Left renal cortex interstitium (tissue), 4 donors: ENCODE data around the gene GPR161. TPM values are rescaled to one million over a fixed set of nuclear protein-coding genes. Genes with fewer than 3 reads are reported as not detected.
"Not testable (repeated sequence)": the region's sequence is repeated elsewhere in the genome, so short reads cannot be mapped to it uniquely, and the experiment has no call there.

Source experiments
- DNase-seq, 4 donors: peaks; one replicate each; pipeline ENCODE4 v3.0.0-alpha.2; 2013; ENCODE audit warnings: low read depth in 4 of 4, low spot score in 2 of 4, missing footprints in 1 of 4
- polyA plus RNA-seq, 4 donors: library from polyadenylated mRNA; unstranded; fragments of 120-200 nt; gene quantifications; one replicate each; pipeline ENCODE4 v1.2.1, GENCODE V29; 2013; ENCODE audit not compliant: insufficient read length in 4 of 4

The GPR161 gene, protein sequence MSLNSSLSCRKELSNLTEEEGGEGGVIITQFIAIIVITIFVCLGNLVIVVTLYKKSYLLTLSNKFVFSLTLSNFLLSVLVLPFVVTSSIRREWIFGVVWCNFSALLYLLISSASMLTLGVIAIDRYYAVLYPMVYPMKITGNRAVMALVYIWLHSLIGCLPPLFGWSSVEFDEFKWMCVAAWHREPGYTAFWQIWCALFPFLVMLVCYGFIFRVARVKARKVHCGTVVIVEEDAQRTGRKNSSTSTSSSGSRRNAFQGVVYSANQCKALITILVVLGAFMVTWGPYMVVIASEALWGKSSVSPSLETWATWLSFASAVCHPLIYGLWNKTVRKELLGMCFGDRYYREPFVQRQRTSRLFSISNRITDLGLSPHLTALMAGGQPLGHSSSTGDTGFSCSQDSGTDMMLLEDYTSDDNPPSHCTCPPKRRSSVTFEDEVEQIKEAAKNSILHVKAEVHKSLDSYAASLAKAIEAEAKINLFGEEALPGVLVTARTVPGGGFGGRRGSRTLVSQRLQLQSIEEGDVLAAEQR
- 10 to 100 TPM; 19.1 to 20.7 (median 20.4) TPM for polyA plus RNA-seq

DNA sequence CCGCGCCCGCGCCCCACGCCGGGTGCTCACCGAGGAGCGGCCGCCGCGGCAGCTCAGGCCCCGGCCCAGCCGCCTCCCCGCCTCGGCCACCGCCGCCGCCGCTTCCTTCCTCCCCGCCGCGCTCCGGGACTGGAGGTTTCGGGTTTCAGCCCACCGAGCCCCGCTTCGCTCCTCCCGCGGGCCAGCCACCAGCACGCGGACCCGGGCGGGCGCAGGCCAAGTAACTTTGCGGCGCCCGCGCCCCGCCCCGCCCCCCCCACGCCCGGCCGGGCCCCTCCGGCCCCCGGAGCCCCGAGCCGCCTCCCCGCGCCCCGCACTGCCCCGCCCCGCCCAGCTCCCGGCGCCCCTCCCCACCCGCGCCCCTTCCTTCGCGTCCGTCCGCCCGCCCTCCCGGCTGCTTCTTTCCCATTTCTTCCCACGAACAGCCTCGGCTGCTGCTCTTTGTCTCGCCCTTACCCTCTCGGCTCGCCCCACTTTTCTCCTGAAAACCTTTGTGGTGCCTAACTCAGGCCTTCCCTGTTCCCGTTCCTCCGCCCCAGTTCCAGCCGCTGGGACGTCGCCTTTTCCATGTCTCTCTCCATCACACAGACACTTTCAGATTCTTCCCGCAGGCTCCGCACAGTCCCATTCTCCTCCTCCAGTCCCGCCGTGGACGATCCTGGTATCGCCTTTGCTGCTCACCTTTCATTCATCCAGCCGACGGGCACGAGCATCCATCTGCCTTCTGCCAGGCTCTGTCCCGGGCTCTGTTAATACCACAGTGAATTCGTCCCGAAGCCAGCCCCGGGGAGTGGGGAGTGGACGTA is at the start of gene GPR161:
GPR161 (minus strand) TSS at position 222 of the 806 bp plus-strand sequence. CDS start 32,080 bp downstream, outside the sequence.
- peak in 2 of 4 donors; percentile 42 to 45 for DNase-seq

DNA sequence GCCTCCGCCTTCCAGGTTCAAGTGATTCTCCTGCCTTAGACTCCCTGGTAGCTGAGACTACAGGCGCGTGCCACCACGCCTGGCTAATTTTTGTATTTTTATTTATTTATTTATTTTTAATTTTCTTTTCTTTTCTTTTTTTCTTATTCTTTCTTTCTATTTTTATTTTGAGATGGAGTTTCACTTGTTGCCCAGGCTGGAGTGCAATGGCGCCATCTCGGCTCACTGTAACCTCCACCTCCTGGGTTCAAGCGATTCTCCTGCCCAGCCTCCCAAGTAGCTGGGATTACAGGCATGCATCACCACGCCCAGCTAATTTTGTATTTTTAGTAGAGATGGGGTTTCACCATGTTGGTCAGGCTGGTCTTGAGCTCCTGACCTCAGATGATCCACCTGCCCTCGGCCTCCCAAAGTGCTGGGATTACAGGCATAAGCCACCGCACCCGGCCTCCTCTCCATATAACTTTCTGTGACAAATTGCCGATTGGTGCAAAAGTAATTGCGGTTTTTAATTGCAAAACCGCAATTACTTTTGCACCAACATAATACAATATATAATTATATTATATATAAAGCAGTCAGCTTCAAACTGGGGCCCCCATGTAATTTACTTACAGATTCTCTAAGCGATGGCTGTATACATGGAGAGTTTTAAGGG is 44.5 kb upstream of the GPR161 start:
- DNase-seq, result not testable (repeated sequence)

DNA sequence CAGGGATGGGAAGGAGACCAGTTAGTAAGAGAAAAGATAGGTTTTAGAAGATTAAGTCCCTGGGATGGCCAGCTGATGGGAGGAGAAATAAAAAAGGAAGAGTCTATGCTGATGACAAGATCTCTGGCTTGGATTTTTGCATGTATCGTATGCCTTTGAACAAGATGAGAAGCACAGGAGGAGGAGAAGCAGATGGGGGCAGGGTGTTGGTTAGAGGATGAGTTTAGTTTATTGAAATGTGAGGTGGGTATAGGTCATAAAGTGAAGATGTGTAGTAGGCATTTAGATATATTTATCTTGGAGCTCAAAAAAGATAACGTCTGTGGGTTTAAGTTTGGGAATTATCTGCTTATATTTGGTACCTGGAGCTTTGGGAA is 43.4 kb upstream of the GPR161 start:
- DNase-seq, result no peak

DNA sequence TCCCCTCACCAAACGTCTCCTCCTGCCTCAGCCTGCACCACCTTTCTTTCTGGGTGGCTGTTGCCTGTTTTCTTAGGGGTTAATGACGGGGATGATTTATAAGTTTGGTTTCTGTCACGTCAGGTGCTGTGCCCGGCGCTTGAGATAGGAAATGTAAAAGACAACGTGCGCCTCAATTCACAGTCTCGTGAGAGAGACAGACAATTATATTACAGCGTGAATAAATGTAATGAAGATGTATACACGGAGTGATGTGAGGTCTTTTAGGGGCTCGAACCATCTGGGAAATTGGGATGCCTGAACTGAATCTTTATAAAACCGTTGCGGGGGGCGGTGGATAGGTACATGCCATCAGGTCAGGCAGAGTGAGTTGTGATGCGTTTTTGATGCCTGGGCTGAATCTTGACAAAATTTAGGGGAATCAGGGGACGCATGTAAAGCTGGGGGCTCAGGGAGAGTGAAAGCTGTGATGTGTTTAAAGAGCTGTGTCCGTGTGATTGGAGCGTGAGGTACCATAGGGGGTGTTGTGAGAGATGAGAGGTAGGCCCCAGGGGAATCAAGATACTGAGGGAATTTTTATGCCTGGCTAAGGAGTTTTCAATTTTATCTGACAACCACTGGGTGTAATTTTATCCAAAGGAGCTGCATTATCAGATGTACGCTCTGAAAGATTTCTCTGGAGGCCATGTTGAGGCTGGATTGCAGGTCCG is 42.9 kb upstream of the GPR161 start:
- DNase-seq, result peak in 3 of 4 donors; percentile 15 to 19 (median 16)

DNA sequence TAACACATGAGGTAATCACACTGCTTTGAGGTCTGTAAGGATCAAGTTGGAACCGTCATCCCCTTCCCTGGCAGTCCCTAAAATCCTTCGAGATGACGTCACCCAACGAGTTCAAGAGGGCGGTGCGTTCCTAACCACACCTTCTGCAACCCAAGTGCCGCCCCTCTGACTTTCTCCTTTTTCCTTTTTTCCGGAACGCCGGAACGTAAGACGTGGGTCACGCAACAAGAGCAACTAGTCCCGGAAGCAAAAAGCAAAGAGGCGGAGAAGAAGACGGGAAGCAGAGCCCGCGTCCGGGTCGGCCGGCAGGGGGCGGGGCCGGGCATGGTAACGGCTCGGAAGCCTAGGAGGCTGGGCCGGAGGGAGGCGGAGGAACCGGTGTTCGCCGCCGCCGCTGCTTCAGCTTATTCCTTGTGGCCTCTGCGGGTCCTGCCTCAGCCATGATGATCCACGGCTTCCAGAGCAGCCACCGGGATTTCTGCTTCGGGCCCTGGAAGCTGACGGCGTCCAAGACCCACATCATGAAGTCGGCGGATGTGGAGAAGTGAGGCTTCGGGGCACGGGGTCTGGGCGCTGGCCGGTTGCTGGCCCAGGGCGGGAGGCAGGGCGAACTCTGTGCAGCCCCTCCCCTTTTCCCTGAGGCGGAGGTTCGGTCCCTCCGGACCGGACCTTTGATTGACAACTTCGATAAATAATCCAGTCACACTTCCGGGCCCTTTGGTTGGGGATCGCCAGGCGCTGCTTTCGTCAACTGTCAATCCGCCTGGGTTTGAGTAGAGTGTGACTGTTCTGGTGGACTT is 42.1 kb upstream of the GPR161 start, which contains the start of gene TIPRL:
TIPRL (plus strand) TSS at position 325 of the 800 bp plus-strand sequence; CDS start at position 441, 116 bp downstream.
- peak; percentile 88 to 98 (median 94) for DNase-seq

DNA sequence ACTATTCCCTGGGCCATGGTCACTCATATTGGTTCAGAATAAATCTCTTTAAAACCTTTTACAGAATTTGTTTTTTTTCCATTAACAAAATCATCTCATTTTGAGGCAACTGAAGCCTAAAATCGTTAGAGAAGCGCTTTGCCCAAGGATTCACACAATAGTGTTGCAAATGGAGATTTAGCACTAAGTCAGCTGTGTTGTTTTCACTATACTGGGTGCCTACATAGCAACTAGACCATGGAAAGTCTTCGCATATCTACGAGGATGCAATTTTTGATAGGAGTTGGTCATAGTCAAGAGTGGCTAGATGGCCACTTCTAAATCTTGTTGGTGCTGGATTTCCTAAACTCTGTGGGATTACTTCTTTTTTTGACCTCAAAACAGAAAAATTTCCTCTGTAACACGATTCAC is 41.5 kb upstream of the GPR161 start:
- DNase-seq, result no peak

DNA sequence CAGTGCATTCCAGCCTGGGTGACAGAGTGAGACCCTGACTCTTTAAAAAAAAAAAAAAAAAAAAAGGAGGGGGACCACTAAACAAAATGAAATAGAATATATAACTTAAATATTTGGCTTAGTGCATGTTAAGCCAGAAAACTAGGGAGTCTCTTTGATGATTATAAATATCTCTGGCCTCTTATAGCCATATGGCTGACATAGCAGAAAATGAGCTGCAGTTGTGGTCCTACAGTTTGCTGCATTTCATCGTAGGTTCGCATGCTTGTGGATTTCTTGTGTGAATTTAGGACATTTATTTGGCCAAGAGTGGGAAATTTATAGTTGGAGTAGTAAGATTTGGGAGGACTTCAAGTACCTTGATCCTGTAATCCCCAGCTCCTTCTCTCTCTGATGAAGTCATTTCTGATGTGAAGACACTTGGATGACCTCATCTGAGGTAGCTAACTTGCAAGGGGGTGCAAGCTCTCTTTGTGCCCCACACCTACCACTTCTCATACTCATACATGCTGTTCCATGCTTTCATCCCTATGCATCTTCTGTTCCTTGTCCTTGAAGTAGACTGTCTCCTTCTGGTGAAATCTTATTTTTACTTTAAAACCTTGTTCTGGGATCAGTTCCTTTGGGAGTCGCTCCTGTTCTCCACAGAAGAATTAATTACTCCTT is 35.7 kb upstream of the GPR161 start:
- no peak for DNase-seq

DNA sequence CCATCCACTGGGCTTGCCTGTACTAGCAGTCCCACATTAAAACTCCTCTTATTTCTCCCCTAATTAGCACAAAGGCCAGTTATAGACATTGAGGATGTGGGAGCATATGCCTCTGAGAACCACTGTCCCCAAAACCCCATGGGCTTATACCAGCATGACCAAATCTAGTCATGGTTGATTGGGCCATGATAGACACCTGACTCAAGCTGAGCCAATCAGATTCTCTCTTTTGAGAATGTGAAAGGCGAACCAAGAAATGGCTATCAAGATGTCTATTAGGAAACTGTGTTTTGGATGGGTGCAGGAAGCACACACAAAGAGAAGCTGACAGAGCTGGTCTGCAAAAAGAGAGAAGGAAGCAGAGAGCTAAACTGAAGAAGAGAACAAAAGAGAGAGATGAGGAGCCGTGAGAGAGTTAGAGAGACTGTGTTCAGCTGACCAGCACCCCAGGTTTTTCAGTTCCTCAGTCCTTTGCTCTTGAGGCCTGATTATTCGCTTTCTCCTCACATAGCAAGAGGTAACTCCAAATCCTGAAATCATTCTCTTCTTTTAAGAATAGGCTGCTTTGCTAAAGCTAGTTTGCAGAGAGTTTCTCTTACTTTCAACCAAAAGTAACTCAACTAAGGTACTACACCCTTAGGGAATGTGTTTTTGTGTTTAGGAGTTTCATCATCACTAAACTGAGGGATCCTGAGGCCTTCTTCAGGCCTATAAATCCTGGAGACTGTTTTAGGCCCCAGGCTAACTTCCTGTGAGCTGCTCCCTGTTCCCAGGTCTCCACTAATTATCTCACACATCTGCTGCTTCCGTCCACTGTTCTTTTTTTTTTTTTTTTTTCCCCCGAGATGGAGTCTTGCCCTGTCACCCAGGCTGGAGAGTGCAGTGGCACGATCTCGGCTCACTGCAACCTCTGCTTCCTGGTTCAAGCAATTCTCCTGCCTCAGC is 34.1 kb upstream of the GPR161 start:
- DNase-seq, result no peak

DNA sequence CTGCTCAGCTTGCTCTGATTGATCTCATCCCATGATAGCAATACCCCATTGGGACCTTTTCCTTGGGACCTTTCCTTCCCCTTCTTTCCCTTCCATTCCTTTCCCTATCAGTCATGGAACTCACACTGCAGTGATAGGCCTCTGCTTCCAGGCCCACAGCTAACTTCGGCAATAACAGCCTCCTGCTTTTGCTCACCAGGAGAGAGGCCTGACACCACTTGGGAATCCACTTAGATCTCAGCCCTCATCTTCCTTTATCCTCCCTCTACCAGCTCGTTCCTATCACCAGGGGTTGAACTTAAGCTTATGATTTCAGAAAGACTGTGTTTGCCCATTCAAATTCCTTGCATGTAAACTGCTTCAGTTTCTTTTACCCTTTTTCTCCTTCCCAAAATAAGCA is 31.1 kb upstream of the GPR161 start:
- no peak for DNase-seq

DNA sequence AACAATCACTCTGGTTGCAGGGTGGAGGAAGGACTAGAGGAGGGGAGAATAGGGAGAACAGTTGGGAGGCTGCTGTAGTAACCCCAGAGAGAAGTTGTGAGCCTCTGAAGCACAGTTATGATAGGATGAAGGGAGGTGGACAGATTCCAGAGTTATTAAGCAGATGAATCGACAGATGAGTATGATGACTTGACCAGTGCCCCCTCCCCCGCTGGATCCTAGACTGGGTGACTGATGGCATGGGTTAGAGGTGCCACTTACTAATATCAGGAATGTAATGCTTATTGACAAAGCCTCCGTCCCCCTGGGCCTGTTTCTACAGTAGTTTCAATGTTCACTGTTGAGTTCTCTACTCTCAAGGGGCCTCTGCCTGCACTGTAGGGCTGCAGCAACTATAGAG is 28.0 kb upstream of the GPR161 start:
- DNase-seq, result no peak

DNA sequence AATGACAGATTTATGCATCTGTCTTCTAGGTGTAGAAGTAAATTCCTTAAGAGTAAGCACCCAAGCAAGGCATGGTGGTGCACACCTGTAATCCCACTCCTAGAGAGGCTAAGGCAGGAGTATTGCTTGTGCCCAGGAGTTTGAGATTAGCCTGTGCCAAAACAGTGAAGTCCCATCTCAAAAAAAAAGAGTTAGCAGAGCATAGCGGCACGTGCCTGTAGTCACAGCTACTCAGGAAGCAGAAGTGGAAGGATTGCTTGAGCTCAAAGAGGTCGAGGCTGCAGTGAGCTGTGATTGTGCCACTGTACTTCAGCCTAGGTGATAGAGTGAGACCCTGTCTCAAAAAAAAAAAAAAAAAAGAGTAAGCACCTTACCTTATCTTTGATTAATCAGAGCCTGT is 26.9 kb upstream of the GPR161 start:
- DNase-seq, result no peak

DNA sequence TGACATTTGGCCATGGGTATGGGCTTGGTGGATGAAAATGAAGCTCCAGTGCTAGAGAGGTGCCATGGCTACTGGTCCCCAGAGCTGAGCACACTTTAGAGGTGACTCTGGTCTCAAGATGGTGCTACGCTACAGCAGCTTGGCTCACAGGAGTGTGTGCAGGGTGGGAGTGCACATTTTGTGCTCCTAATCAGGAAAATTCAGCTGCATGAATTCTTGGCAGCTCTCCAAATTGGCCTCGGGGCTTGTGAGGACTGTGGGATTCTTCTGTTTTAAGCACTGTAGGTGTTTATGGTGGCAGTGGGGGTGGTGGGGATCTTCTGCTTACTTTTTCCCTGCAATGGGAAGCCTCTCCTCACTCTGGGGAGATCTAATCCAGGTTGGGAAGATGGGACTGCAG is 24.7 kb upstream of the GPR161 start:
- no peak for DNase-seq

DNA sequence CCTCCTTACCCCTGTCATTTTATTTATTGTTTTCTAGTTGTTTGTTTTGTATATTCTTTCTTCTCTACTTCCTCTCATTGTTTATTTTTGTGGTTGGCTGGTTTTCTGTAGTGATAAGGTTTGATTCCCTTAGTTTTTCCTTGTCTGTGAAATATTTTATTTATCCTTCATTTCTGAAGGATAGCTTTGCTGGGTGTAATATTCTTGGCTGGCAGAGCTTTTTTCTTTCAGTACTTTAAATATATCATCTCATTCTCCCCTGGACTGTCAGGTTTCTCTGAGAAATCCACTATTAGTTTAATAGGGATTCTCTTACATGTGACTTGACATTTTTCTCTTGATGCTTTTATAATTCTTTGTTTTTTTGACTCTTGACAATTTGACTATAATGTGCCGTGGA is 23.2 kb upstream of the GPR161 start:
- no peak for DNase-seq

DNA sequence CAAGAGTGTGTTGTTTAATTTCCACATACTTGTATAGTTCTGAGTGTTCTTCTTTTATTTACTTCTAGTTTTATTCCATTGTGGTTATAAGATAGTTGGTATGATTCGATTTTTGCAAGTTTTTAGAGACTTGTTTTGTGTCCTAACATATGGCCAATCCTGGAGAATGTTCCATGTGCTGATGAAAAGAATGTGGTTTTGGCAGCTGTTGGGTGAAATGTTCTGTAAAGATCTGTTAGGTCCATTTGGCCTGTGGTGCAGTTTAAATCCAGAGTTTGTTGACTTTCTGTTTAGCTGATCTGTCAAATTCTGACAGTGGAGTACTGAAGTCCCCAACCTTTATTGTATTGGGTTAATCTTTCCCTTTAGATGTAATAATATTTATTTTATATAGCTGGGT is 22.5 kb upstream of the GPR161 start:
- DNase-seq, result no peak

DNA sequence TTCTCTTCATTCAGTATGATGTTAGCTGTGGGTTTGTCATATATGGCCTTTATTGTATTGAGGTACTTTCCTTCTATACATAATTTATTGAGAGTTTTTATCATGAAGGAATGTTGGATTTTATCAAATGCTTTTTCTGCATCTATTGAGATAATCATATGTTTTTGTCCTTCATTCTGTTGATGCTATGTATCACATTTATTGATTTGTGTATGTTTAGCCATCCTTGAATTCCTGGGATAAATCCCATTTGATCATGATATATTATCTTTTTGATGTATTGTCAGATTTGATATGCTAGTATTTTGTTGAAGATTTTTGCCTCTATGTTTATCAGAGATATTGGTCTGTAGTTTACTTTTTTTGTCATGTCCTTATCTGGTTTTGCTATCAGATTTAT is 20.9 kb upstream of the GPR161 start:
- DNase-seq, result no peak

DNA sequence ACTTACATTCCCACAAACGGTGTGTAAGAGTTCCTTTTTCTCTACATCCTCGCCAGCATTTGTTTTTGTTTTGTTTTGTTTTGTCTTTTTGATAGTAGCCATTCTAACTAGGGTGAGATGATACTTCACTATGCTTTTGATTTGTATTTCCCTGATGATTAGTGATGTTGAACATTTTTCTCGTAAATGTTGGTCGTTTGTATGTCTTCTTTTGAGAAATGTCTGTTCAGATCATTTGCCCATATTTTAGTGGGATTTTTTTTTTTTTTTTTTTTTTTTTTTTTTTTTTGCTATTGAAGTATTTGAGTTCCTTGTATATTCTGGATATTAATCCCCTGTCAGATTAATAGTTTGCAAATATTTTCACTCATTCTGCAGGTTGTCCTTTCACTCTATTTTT is 19.2 kb upstream of the GPR161 start:
- no peak for DNase-seq

DNA sequence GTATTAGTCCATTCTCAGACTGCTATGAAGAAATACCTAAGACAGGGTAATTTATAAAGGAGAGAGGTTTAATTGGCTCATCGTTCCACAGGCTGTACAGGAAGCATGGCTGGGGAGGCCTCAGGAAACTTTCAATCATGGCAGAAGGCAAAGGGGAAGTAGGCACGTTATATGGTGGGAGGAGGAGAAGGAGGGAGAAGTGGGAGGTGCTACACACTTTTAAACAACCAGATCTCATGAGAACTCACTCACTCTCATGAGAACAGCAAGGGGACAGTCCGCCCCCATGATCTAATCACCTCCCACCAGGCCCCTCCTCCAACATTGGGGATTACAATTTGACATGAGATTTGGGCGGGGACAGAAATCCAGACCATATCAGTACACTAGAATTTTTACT is 18.0 kb upstream of the GPR161 start:
- DNase-seq, result not testable (repeated sequence)

DNA sequence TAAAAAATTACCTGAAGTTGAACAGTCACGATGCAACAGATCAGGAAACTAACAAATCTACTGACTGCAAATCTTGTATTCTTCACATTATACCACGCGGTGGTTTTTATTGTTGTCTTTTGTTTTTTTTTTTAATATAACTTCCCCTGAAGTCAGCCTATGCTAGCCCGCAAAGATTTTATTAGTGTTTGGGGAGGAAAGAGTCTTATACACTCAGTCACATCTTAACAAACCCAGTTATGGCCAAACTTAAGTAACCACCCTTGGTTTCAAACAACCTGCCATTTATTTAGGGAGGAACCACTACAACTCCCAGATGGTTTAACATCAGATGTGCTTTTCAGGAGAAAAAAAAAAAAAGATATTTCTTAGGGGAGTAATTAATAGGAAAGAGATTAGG is 15.2 kb upstream of the GPR161 start:
- no peak for DNase-seq
